HepG2 (cell line): Measurements from ENCODE around the gene TMEM98. TPM values are rescaled to one million over a fixed set of nuclear protein-coding genes. Genes with fewer than 3 reads are reported as not detected.

Source experiments
- ATAC-seq: fragments of 200-7000 bp; cut with Tn5 transposase; 3 replicates; pipeline ENCODE4 v1.9.1; 2020; ENCODE audit warnings: mild to moderate bottlenecking, moderate library complexity
- BruUV-seq: library from RNA; stranded (reverse); fragments of 400-500 nt; replicated peaks from 2 replicates; lab custom pipeline; 2021; lab: Mats Ljungman, UMichigan
- CTCF ChIA-PET: fragments of 300-600 bp; formaldehyde crosslinking; extraction: SDS; loops from one replicate; lab custom pipeline; 2021; ENCODE audit warnings: low total read pairs, inconsistent platforms, low intra/inter-chr PET ratio; lab: Yijun Ruan, JAX
- POLR2A ChIA-PET: fragments of 350-600 bp; sonication (Branson Sonifier 250); formaldehyde crosslinking; loops from one replicate; lab custom pipeline; 2020; ENCODE audit warnings: antibody characterized with exemption, inconsistent platforms; lab: Yijun Ruan, JAX
- DNase-seq: peaks from one replicate; pipeline ENCODE4 v3.0.0-alpha.2; 2015; ENCODE audit warnings: low spot score
- FAIRE-seq: peaks from 3 replicates; lab custom pipeline; 2011; peaks lifted over from hg19 to GRCh38; lab: Jason Lieb, UNC
- H2AFZ ChIP-seq: one replicate; pipeline ENCODE4 v1.6.1; 2011; ENCODE audit warnings: low read length, inconsistent platforms
- H3K27ac ChIP-seq: fragments of 300-600 bp; 3 replicates; pipeline ENCODE4 v1.8.0; 2011; ENCODE audit warnings: mixed run types, mild to moderate bottlenecking, mixed read lengths, low read length, inconsistent platforms; ENCODE audit not compliant: insufficient read depth; ENCODE audit errors: extremely low read length
- H3K27me3 ChIP-seq, 2 experiments: fragments of 200-600 bp in 1 of 2; 2 replicates in 1 of 2; 3 replicates in 1 of 2; pipeline versions ENCODE4 v1.6.0 to v1.8.0; 2011; ENCODE audit warnings: low read length in 2 of 2, mild to moderate bottlenecking in 2 of 2, moderate library complexity in 2 of 2, inconsistent platforms in 1 of 2; ENCODE audit not compliant: insufficient read depth in 2 of 2, control insufficient read depth in 1 of 2
- H3K36me3 ChIP-seq, 2 experiments: fragments of 200-600 bp in 1 of 2; replicated peaks in 1 of 2; 2 replicates in 1 of 2; 3 replicates in 1 of 2; pipeline versions ENCODE4 v1.5.1 to v1.8.0; 2011; ENCODE audit warnings: low read length in 2 of 2, inconsistent platforms in 1 of 2; ENCODE audit not compliant: insufficient read depth in 2 of 2, control insufficient read depth in 1 of 2
- H3K4me1 ChIP-seq: 2 replicates; pipeline ENCODE4 v1.5.1; 2012; ENCODE audit warnings: low read length, inconsistent platforms; ENCODE audit not compliant: insufficient read depth
- H3K4me2 ChIP-seq: 2 replicates; pipeline ENCODE4 v1.6.0; 2011; ENCODE audit warnings: low read depth, low read length, inconsistent platforms
- H3K4me3 ChIP-seq, 3 experiments: fragments of 200-600 bp in 1 of 3; sonication (generic), shearing (Covaris generic) in 1 of 3; replicated peaks in 1 of 3; 2 replicates each; pipeline ENCODE4 v1.5.1; 2011 to 2016; ENCODE audit warnings: low read length in 3 of 3, inconsistent platforms in 2 of 3, low read depth in 2 of 3, mild to moderate bottlenecking in 2 of 3, control low read depth in 1 of 3, mixed read lengths in 1 of 3; ENCODE audit not compliant: insufficient read depth in 1 of 3
- H3K79me2 ChIP-seq: one replicate; pipeline ENCODE4 v1.6.1; 2011; ENCODE audit warnings: low read length, inconsistent platforms; ENCODE audit not compliant: insufficient read depth
- H3K9ac ChIP-seq: 2 replicates; pipeline ENCODE4 v1.6.0; 2011; ENCODE audit warnings: mild to moderate bottlenecking, low read depth, low read length, inconsistent platforms; ENCODE audit not compliant: insufficient read depth
- H3K9me3 ChIP-seq: 2 replicates; pipeline ENCODE4 v1.5.1; 2012; ENCODE audit warnings: mild to moderate bottlenecking, low read length
- H4K20me1 ChIP-seq: 2 replicates; pipeline ENCODE4 v1.6.0; 2011; ENCODE audit warnings: inconsistent platforms, mild to moderate bottlenecking, low read length, moderate library complexity; ENCODE audit not compliant: insufficient read depth
- AGO1 ChIP-seq: fragments of 200-400 bp; formaldehyde crosslinking; IDR thresholded peaks from 2 replicates; pipeline ENCODE4 v1.6.1; 2017; ENCODE audit warnings: mild to moderate bottlenecking, low read depth, low read length, moderate library complexity; ENCODE audit not compliant: poor library complexity, severe bottlenecking
- HNF4A ChIP-seq: sonication (generic); formaldehyde crosslinking; IDR thresholded peaks from 2 replicates; pipeline ENCODE4 v1.4.0; 2020; ENCODE audit warnings: missing genetic modification reagents
- NKX3-1 ChIP-seq: sonication (generic); formaldehyde crosslinking; IDR thresholded peaks from 2 replicates; pipeline ENCODE4 v1.5.0; 2020; ENCODE audit warnings: missing genetic modification reagents
- RFXANK ChIP-seq: IDR thresholded peaks from 2 replicates; pipeline ENCODE4 v1.6.1; 2016
- THAP7 ChIP-seq: sonication (generic); formaldehyde crosslinking; IDR thresholded peaks from 2 replicates; pipeline ENCODE4 v1.8.1; 2023; ENCODE audit warnings: mild to moderate bottlenecking, missing genetic modification reagents
- ZNF75D ChIP-seq: sonication (generic); formaldehyde crosslinking; IDR thresholded peaks from 2 replicates; pipeline ENCODE4 v1.8.1; 2023; ENCODE audit warnings: missing genetic modification reagents, mild to moderate bottlenecking, borderline replicate concordance
- ZNF792 ChIP-seq: IDR thresholded peaks from 2 replicates; pipeline ENCODE4 v1.6.1; 2016
- WGBS: methylation state at CpG from one replicate; pipeline ENCODE4 v1.1.6; 2017; ENCODE audit warnings: low lambda C conversion rate; 5-methylcytosine and 5-hydroxymethylcytosine counted together
- in situ Hi-C: cut with HindIII; loops from 2 replicates; pipeline ENCODE4 v1.10.0; 2017; ENCODE audit warnings: low pct_unique_long_range_greater_than_20kb; ENCODE audit not compliant: extremely low pct_ligation_motif_present
- intact Hi-C: fragments of 100-400 bp; cut with micrococcal nuclease; formaldehyde crosslinking; loops from one replicate; pipeline ENCODE4 v1.10.0; 2022; ENCODE audit not compliant: unreplicated experiment
- polyA plus RNA-seq, 8 experiments: library from polyadenylated mRNA; depleted of rRNA in 3 of 8; stranded (reverse) in 7 of 8; unstranded in 1 of 8; fragments of >200 nt; fragmentation: Illumina TruSeq in 4 of 8; extraction: Trizol in 4 of 8; gene quantifications; 2 replicates each; pipeline versions ENCODE4 v1.2.1 to v1.2.3, GENCODE V29; 2011 to 2016; ENCODE audit warnings: low read depth in 4 of 8, missing spikeins in 1 of 8, mixed read lengths in 1 of 8; ENCODE audit not compliant: insufficient read depth in 1 of 8
- total RNA-seq, 5 experiments: library from RNA; depleted of rRNA; stranded (reverse); fragments of >200 nt; fragmentation: Illumina TruSeq; extraction: Trizol; gene quantifications; 2 replicates each; pipeline ENCODE4 v1.2.3, GENCODE V29; 2016; ENCODE audit warnings: low read depth in 1 of 5
- TF ChIP-seq, protein P1 (sequence below): sonication (generic); formaldehyde crosslinking; IDR thresholded peaks from 2 replicates; pipeline ENCODE4 v1.5.1; 2020; ENCODE audit warnings: missing genetic modification reagents, mild to moderate bottlenecking, borderline replicate concordance
- TF ChIP-seq, protein P2 (sequence below): sonication (generic); formaldehyde crosslinking; conservative IDR thresholded peaks from 2 replicates; pipeline ENCODE4 v1.4.0; 2020; ENCODE audit warnings: mild to moderate bottlenecking, missing genetic modification reagents, moderate library complexity

Gene TMEM98
- total and polyA plus RNA-seq, 2 of the 13 experiments (the other 11 are each of a cell fraction or from before 2014, with no cell fraction given): 103 to 175 TPM

DNA sequence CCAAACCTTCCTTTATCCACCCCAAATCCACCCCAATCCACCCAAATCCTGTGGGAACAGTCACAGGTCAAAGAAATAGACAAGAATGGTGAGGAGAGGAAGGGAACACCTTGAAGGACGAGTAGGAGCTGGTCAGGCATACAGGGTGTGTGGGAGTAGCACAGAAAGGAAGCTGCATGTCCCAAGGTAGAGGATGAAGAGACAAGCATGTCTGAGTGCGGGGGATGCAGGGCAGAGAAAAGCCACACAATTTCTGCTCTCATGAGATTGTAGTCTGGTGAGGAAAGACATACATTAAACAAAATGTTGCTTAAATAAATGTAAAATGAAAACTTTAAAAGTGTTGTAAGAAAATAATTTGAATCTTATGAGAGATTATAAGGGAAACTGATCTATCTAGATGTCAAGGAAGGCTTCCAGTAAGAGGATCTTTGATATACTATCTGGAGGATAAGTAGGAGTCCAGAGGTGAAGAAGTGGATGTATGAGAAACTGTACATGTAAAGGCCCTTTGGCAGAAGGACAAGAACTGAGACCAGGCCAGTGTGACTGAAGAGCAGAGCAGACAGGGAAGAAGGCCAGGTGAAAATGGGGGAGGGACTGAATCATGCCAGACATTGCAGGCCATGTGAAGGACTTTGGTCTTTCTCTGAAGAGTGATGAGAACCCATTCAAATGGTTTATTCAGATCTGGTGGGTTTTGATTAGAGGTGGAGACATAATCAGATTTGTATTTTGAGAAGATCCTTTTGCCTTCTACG lies 18.6 kb downstream of the TMEM98 start:
- whole genome bisulfite sequencing: 54% methylated on average over 3 of the region's 3 CpGs
- Histone ChIP-seq H3K27me3 (peaks cover 0 to 2% of the 10 kb centered on the region in 2 experiments; a peak in 1 of 5 replicates), H4K20me1 (no peaks in the 10 kb centered on the region), H3K27ac (no peak overlapping the region), H3K9ac (no peak overlapping the region), H3K4me2 (no peak overlapping the region), H3K4me3 (no peak overlapping the region), H3K36me3 (peaks cover 2 to 4% of the 10 kb centered on the region in 2 experiments; a peak in 2 of 5 replicates), H2AFZ (no peak overlapping the region), H3K9me3 (no peaks in the 10 kb centered on the region), H3K79me2 (no peaks in the 10 kb centered on the region), H3K4me1 (peaks cover 22% of the 10 kb centered on the region)
- BruUV-seq: no TSS peak
- in situ Hi-C loops (no loop called here), intact Hi-C loops (no loop called here)
- ChIA-PET CTCF (no interaction called here), POLR2A (no interaction called here)
- ATAC-seq (no peak), FAIRE-seq (no peak), DNase-seq (no peak)
- no peak for TF ChIP-seq ZNF75D (CRISPR knock-in tag)
- peak; percentile 21; the same call in 1 of the 2 replicates for TF ChIP-seq HNF4A (CRISPR knock-in tag)

GRCh38 chr17:32947736-32948135 lies 19.8 kb downstream of the TMEM98 start:
- no peak for ATAC-seq
- Histone ChIP-seq H3K27me3 (peaks cover 0 to 2% of the 10 kb centered on the region in 2 experiments; a peak in 1 of 5 replicates), H3K4me1 (peaks cover 22% of the 10 kb centered on the region), H3K9ac (no peak overlapping the region), H2AFZ (no peak overlapping the region), H3K79me2 (no peaks in the 10 kb centered on the region), H3K27ac (no peak overlapping the region), H3K4me2 (no peak overlapping the region), H3K36me3 (no peaks in the 10 kb centered on the region), H3K9me3 (no peaks in the 10 kb centered on the region), H3K4me3 (no peak overlapping the region), H4K20me1 (no peaks in the 10 kb centered on the region)
- POLR2A ChIA-PET: no interaction called here
- intact Hi-C loops: no loop called here
- 96% methylated on average over 1 of the region's 1 CpG for WGBS
- in situ Hi-C loops: no loop called here
- BruUV-seq: no TSS peak
- DNase-seq: no peak
- CTCF ChIA-PET: no interaction called here
- no peak for FAIRE-seq
- TF ChIP-seq NKX3-1 (CRISPR knock-in tag) (no peak), THAP7 (CRISPR knock-in tag) (no peak), AGO1 (no peak), ZNF792 (CRISPR knock-in tag) (no peak), RFXANK (CRISPR knock-in tag) (no peak)
- TF ChIP-seq, protein P1, sequence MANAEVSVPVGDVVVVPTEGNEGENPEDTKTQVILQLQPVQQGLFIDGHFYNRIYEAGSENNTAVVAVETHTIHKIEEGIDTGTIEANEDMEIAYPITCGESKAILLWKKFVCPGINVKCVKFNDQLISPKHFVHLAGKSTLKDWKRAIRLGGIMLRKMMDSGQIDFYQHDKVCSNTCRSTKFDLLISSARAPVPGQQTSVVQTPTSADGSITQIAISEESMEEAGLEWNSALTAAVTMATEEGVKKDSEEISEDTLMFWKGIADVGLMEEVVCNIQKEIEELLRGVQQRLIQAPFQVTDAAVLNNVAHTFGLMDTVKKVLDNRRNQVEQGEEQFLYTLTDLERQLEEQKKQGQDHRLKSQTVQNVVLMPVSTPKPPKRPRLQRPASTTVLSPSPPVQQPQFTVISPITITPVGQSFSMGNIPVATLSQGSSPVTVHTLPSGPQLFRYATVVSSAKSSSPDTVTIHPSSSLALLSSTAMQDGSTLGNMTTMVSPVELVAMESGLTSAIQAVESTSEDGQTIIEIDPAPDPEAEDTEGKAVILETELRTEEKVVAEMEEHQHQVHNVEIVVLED (CRISPR knock-in tag): no peak
- TF ChIP-seq, protein P2, sequence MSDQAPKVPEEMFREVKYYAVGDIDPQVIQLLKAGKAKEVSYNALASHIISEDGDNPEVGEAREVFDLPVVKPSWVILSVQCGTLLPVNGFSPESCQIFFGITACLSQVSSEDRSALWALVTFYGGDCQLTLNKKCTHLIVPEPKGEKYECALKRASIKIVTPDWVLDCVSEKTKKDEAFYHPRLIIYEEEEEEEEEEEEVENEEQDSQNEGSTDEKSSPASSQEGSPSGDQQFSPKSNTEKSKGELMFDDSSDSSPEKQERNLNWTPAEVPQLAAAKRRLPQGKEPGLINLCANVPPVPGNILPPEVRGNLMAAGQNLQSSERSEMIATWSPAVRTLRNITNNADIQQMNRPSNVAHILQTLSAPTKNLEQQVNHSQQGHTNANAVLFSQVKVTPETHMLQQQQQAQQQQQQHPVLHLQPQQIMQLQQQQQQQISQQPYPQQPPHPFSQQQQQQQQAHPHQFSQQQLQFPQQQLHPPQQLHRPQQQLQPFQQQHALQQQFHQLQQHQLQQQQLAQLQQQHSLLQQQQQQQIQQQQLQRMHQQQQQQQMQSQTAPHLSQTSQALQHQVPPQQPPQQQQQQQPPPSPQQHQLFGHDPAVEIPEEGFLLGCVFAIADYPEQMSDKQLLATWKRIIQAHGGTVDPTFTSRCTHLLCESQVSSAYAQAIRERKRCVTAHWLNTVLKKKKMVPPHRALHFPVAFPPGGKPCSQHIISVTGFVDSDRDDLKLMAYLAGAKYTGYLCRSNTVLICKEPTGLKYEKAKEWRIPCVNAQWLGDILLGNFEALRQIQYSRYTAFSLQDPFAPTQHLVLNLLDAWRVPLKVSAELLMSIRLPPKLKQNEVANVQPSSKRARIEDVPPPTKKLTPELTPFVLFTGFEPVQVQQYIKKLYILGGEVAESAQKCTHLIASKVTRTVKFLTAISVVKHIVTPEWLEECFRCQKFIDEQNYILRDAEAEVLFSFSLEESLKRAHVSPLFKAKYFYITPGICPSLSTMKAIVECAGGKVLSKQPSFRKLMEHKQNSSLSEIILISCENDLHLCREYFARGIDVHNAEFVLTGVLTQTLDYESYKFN (CRISPR knock-in tag): no peak
